H1 (cell line): ENCODE data around the gene DLX2. TPM values are rescaled to one million over a fixed set of nuclear protein-coding genes. Genes with fewer than 3 reads are reported as not detected.
"Not testable (repeated sequence)": the region's sequence is repeated elsewhere in the genome, so short reads cannot be mapped to it uniquely, and the experiment has no call there.

Experiments used
- CTCF ChIA-PET: fragments of 300-600 bp; sonication (Branson Sonifier 250); formaldehyde crosslinking; loops from one replicate; lab custom pipeline; 2021; ENCODE audit not compliant: partially characterized antibody; lab: Charles Lee
- POLR2A ChIA-PET: fragments of 300-600 bp; sonication (Branson Sonifier 250); formaldehyde crosslinking; loops from one replicate; lab custom pipeline; 2021; ENCODE audit warnings: inconsistent platforms; ENCODE audit not compliant: partially characterized antibody; lab: Charles Lee
- DNase-seq, 2 experiments: peaks; one replicate each; pipeline versions ENCODE4 v3.0.0 to v3.0.0-alpha.2; 2010 to 2022; ENCODE audit warnings: low spot score in 2 of 2, low read depth in 1 of 2, mixed read lengths in 1 of 2
- FAIRE-seq: peaks from 2 replicates; lab custom pipeline; 2011; peaks lifted over from hg19 to GRCh38; lab: Jason Lieb, UNC
- H2AFZ ChIP-seq: 2 replicates; pipeline ENCODE4 v1.8.1; 2012; ENCODE audit warnings: low read length, inconsistent platforms
- H2AK5ac ChIP-seq: 2 replicates; pipeline ENCODE4 v1.6.1; 2013; ENCODE audit warnings: low read depth, low read length
- H2BK120ac ChIP-seq: replicated peaks from 2 replicates; pipeline ENCODE3; 2013; ENCODE audit warnings: low read depth, low read length, inconsistent platforms
- H2BK12ac ChIP-seq: 2 replicates; pipeline ENCODE4 v1.6.1; 2013; ENCODE audit warnings: low read depth, low read length
- H2BK15ac ChIP-seq: 2 replicates; pipeline ENCODE4 v1.6.1; 2013; ENCODE audit warnings: low read length
- H2BK20ac ChIP-seq: 2 replicates; pipeline ENCODE4 v1.6.1; 2013; ENCODE audit warnings: low read length
- H2BK5ac ChIP-seq: 2 replicates; pipeline ENCODE4 v1.6.1; 2013; ENCODE audit warnings: low read depth, low read length
- H3K14ac ChIP-seq: 2 replicates; pipeline ENCODE4 v1.6.1; 2013; ENCODE audit warnings: inconsistent platforms; ENCODE audit not compliant: insufficient read length
- H3K18ac ChIP-seq: 2 replicates; pipeline ENCODE4 v1.6.1; 2013; ENCODE audit warnings: low read length; ENCODE audit errors: extremely low read depth
- H3K23ac ChIP-seq: 2 replicates; pipeline ENCODE4 v1.6.1; 2013; ENCODE audit warnings: inconsistent platforms; ENCODE audit not compliant: insufficient read length
- H3K23me2 ChIP-seq: 2 replicates; pipeline ENCODE4 v1.6.1; 2013; ENCODE audit warnings: low read depth, low read length
- H3K27ac ChIP-seq: 2 replicates; pipeline ENCODE4 v1.6.1; 2011; ENCODE audit warnings: low read depth, low read length, inconsistent platforms
- H3K27me3 ChIP-seq, 4 experiments: replicated peaks in 1 of 4; 1 replicate in 1 of 4; 2 replicates in 3 of 4; pipeline versions ENCODE4 v1.6.1 to v1.8.1; 2011 to 2013; ENCODE audit warnings: low read length in 3 of 4, mild to moderate bottlenecking in 3 of 4, inconsistent platforms in 2 of 4, mixed read lengths in 2 of 4, moderate library complexity in 1 of 4; ENCODE audit not compliant: control insufficient read depth in 3 of 4, insufficient read depth in 3 of 4; ENCODE audit errors: extremely low read depth in 1 of 4
- H3K36me3 ChIP-seq, 4 experiments: 2 replicates each; pipeline versions ENCODE4 v1.6.1 to v1.8.1; 2011 to 2013; ENCODE audit warnings: mild to moderate bottlenecking in 4 of 4, low read length in 3 of 4, moderate library complexity in 2 of 4, control low read depth in 1 of 4, inconsistent platforms in 1 of 4; ENCODE audit not compliant: insufficient read depth in 4 of 4, control insufficient read depth in 2 of 4
- H3K4ac ChIP-seq: replicated peaks from 2 replicates; pipeline ENCODE3; 2013; ENCODE audit warnings: low read length, low read depth, mixed read lengths, inconsistent platforms; ENCODE audit not compliant: insufficient read length
- H3K4me1 ChIP-seq, 4 experiments: replicated peaks in 1 of 4; 1 replicate in 1 of 4; 2 replicates in 3 of 4; pipeline versions ENCODE4 v1.6.1 to v1.8.1; 2011 to 2013; ENCODE audit warnings: low read length in 3 of 4, inconsistent platforms in 2 of 4, mixed read lengths in 1 of 4; ENCODE audit not compliant: insufficient read depth in 4 of 4, control insufficient read depth in 3 of 4
- H3K4me2 ChIP-seq, 2 experiments: 2 replicates each; pipeline versions ENCODE4 v1.6.1 to v1.8.1; 2011 to 2013; ENCODE audit warnings: low read depth in 2 of 2, low read length in 2 of 2, control low read depth in 1 of 2, inconsistent platforms in 1 of 2, mild to moderate bottlenecking in 1 of 2; ENCODE audit not compliant: insufficient read depth in 1 of 2
- H3K4me3 ChIP-seq, 4 experiments: fragments of 200-600, 300-600 bp in 1 of 4; sonication (generic), shearing (Covaris generic), sonication (Bioruptor Twin) in 1 of 4; 2 replicates each; pipeline versions ENCODE4 v1.5.1 to v1.8.1; 2011 to 2016; ENCODE audit warnings: low read length in 4 of 4, low read depth in 3 of 4, control low read depth in 2 of 4, inconsistent platforms in 2 of 4, mild to moderate bottlenecking in 2 of 4, mixed read lengths in 1 of 4, moderate library complexity in 1 of 4; ENCODE audit not compliant: insufficient read depth in 2 of 4; ENCODE audit errors: extremely low read depth in 1 of 4
- H3K56ac ChIP-seq: replicated peaks from 2 replicates; pipeline ENCODE3; 2013; ENCODE audit warnings: low read depth, mild to moderate bottlenecking, mixed read lengths, low read length, inconsistent platforms; ENCODE audit not compliant: insufficient read length
- H3K79me1 ChIP-seq: 2 replicates; pipeline ENCODE4 v1.6.1; 2013; ENCODE audit warnings: low read depth, low read length, control low read depth
- H3K79me2 ChIP-seq, 2 experiments: 2 replicates each; pipeline versions ENCODE4 v1.6.1 to v1.8.1; 2012 to 2013; ENCODE audit warnings: low read length in 2 of 2, mild to moderate bottlenecking in 2 of 2, inconsistent platforms in 1 of 2; ENCODE audit not compliant: insufficient read depth in 2 of 2, control insufficient read depth in 1 of 2
- H3K9ac ChIP-seq, 4 experiments: replicated peaks in 1 of 4; 1 replicate in 1 of 4; 2 replicates in 3 of 4; pipeline versions ENCODE4 v1.6.1 to v1.8.1; 2011 to 2013; ENCODE audit warnings: low read depth in 3 of 4, low read length in 3 of 4, control low read depth in 2 of 4, mild to moderate bottlenecking in 2 of 4, moderate library complexity in 2 of 4, inconsistent platforms in 1 of 4; ENCODE audit errors: extremely low read depth in 1 of 4
- H3K9me3 ChIP-seq, 2 experiments: 2 replicates each; pipeline versions ENCODE4 v1.6.1 to v1.8.1; 2012 to 2013; ENCODE audit warnings: mild to moderate bottlenecking in 2 of 2, moderate library complexity in 2 of 2, control low read depth in 1 of 2, inconsistent platforms in 1 of 2, low read depth in 1 of 2, low read length in 1 of 2, mixed read lengths in 1 of 2; ENCODE audit not compliant: insufficient read depth in 2 of 2
- H4K20me1 ChIP-seq, 2 experiments: replicated peaks in 1 of 2; 2 replicates each; pipeline versions ENCODE3 to v1.8.1; 2011 to 2013; ENCODE audit warnings: inconsistent platforms in 2 of 2, low read length in 2 of 2, mild to moderate bottlenecking in 1 of 2; ENCODE audit not compliant: insufficient read depth in 2 of 2, control insufficient read depth in 1 of 2
- H4K5ac ChIP-seq: 2 replicates; pipeline ENCODE4 v1.6.1; 2013; ENCODE audit warnings: low read length, low read depth, mixed read lengths, inconsistent platforms; ENCODE audit not compliant: insufficient read length
- H4K8ac ChIP-seq: 2 replicates; pipeline ENCODE4 v1.8.0; 2013; ENCODE audit warnings: mild to moderate bottlenecking, moderate library complexity, low read length, inconsistent platforms; ENCODE audit not compliant: insufficient read depth; ENCODE audit errors: extremely low read depth
- H4K91ac ChIP-seq: replicated peaks from 2 replicates; pipeline ENCODE3; 2013; ENCODE audit warnings: low read length, mixed read lengths, inconsistent platforms; ENCODE audit not compliant: insufficient read length
- BRCA1 ChIP-seq: IDR thresholded peaks from 2 replicates; pipeline ENCODE4 v1.6.1; 2012; ENCODE audit warnings: low read depth, low read length, improper control_type of control experiment
- WGBS, 2 experiments: shearing (Covaris generic) in 1 of 2; methylation state at CpG; one replicate each; pipeline versions ENCODE4 v1.1.6 to v1.1.7; 2013 to 2015; ENCODE audit warnings: low lambda C conversion rate in 2 of 2, mixed read lengths in 2 of 2, inconsistent platforms in 1 of 2, low coverage in 1 of 2, missing lambda C conversion rate in 1 of 2; ENCODE audit not compliant: insufficient replicate concordance in 2 of 2, insufficient coverage in 1 of 2, insufficient read length in 1 of 2; ENCODE audit errors: extremely low coverage in 1 of 2, missing lambda C conversion rate in 1 of 2; 5-methylcytosine and 5-hydroxymethylcytosine counted together
- polyA plus RNA-seq, 7 experiments: library from polyadenylated mRNA; depleted of rRNA in 3 of 7; stranded (reverse) in 5 of 7; unstranded in 2 of 7; fragments of >200 nt in 5 of 7; fragments of 200-250 nt in 2 of 7; gene quantifications; 1 replicate in 5 of 7; 2 replicates in 1 of 7; 4 replicates in 1 of 7; pipeline versions ENCODE4 v1.2.1 to v1.2.3, GENCODE V29; 2011 to 2013; ENCODE audit warnings: missing spikeins in 2 of 7, mixed read lengths in 2 of 7
- total RNA-seq: library from RNA; stranded (reverse); fragmentation: NEBNext Ultra II Directional; extraction: Animal tissue kit (Norgen Biotek cat#: 25700); gene quantifications from 2 replicates; pipeline ENCODE4 v1.2.1, GENCODE V29; 2021

DLX2 gene
- total and polyA plus RNA-seq, 2 of the 8 experiments (the other 6 are each of a cell fraction or from before 2014, with no cell fraction given), result 0.45 TPM; not detected in 1

DNA sequence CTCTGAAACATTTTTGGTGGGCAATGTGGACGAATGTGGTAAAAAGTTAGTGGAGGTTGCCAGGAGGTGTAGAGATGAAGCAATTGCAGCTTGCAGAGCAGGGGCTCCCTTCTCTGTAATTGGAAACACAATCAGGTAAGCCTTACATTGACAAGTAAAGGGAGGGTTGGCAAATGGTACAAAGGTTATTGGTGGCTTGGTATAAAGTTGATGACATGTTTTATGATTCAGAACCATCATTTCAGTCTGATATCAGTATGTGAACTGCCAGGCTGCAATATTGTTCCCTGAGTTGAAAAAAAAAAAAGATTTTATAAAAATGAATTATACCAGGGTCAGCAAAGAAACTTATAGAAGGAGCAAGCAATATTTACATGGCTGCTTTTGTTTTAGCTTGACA is 31.8 kb downstream of the DLX2 start:
- ChIA-PET CTCF (interaction anchor here (0.7 kb wide), 1 partner anchor 331 kb away, joined by 3 read pairs; no protein-coding TSS in a partner anchor), POLR2A (no interaction called here)
- H2BK20ac ChIP-seq, result no peak overlapping the region
- FAIRE-seq (no peak), DNase-seq (no peak)
- H2AFZ ChIP-seq, result no peak overlapping the region
- no peak overlapping the region for H3K56ac ChIP-seq
- no peaks in the 10 kb centered on the region for H3K23me2 ChIP-seq
- no peak overlapping the region for H2BK120ac ChIP-seq
- H3K9ac ChIP-seq, result no peak overlapping the region
- no peak overlapping the region for H3K14ac ChIP-seq
- H3K4ac ChIP-seq, result no peak overlapping the region
- H3K23ac ChIP-seq, result no peak overlapping the region
- H2BK12ac ChIP-seq, result no peak overlapping the region
- H4K8ac ChIP-seq, result no peak overlapping the region
- H3K36me3 ChIP-seq, result no peaks in the 10 kb centered on the region; a peak in 1 of 8 replicates
- no peak for TF ChIP-seq BRCA1
- no peak overlapping the region for H2BK15ac ChIP-seq
- no peak overlapping the region for H4K91ac ChIP-seq
- no peak overlapping the region for H2AK5ac ChIP-seq
- no peak overlapping the region for H3K4me3 ChIP-seq
- H3K4me2 ChIP-seq, result no peak overlapping the region
- H3K79me2 ChIP-seq, result no peaks in the 10 kb centered on the region
- H3K27ac ChIP-seq, result no peak overlapping the region
- no peaks in the 10 kb centered on the region for H3K9me3 ChIP-seq
- no peaks in the 10 kb centered on the region for H3K4me1 ChIP-seq
- H3K27me3 ChIP-seq, result no peaks in the 10 kb centered on the region
- WGBS, 2 experiments, result 83% methylated on average over 1 of the region's 1 CpG; no CpG with 5 or more reads in 1 of the 2 experiments
- H4K5ac ChIP-seq, result no peak overlapping the region
- no peaks in the 10 kb centered on the region for H3K79me1 ChIP-seq
- H2BK5ac ChIP-seq, result no peak overlapping the region
- H4K20me1 ChIP-seq, result no peaks in the 10 kb centered on the region
- H3K18ac ChIP-seq, result no peak overlapping the region

DNA sequence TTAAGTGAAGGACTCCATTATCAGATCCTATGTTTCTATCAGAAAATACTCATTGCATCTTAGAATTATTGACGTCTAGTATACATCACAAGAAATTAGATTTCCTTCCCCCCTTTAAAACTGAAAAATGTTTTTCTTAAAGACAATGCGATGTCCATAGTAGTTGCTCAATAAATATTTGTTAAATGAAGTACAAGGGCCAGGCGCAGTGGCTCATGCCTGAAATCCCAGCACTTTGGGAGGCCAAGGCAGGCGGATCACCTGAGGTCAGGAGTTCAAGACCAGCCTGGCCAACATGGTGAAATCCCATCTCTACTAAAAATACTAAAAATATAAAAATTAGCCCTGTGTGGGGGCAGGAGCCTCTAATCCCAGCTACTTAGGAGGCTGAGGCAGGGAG is 34.8 kb downstream of the DLX2 start:
- H4K91ac ChIP-seq, H3K9ac ChIP-seq, H3K36me3 ChIP-seq, H2BK15ac ChIP-seq, H3K9me3 ChIP-seq, H3K27me3 ChIP-seq, POLR2A ChIA-PET, FAIRE-seq, H3K23ac ChIP-seq, H4K8ac ChIP-seq, H3K27ac ChIP-seq, H4K20me1 ChIP-seq, H2BK20ac ChIP-seq, H2BK5ac ChIP-seq, H2AK5ac ChIP-seq, H2BK12ac ChIP-seq, H3K18ac ChIP-seq, H3K23me2 ChIP-seq, H2AFZ ChIP-seq, H3K56ac ChIP-seq, H4K5ac ChIP-seq, H3K4ac ChIP-seq, H2BK120ac ChIP-seq, H3K4me2 ChIP-seq, H3K79me1 ChIP-seq, H3K4me1 ChIP-seq, H3K79me2 ChIP-seq, H3K4me3 ChIP-seq, DNase-seq, H3K14ac ChIP-seq: not testable (repeated sequence)
- CTCF ChIA-PET, result interaction anchor here (1.7 kb wide), 1 partner anchor 8 kb away, joined by 9 read pairs; no protein-coding TSS in a partner anchor
- WGBS, 2 experiments, result 91% methylated on average over 4 of the region's 4 CpGs; no CpG with 5 or more reads in 1 of the 2 experiments
